Glomerular endothelial cell (primary cell): Measurements from ENCODE around the gene SORD. TPM values are rescaled to one million over a fixed set of nuclear protein-coding genes. Genes with fewer than 3 reads are reported as not detected.

Experiments
- DNase-seq: peaks from one replicate; pipeline ENCODE4 v3.0.0-alpha.2; 2011; ENCODE audit warnings: low read depth, low spot score; ENCODE audit errors: extremely low read depth
- total RNA-seq: library from RNA; depleted of rRNA; stranded (reverse); fragments of >200 nt; gene quantifications from 2 replicates; pipeline ENCODE4 v1.2.3, GENCODE V29; 2015

Gene SORD
- total RNA-seq, 1 donor from 2014 or later: 6.4 TPM

DNA sequence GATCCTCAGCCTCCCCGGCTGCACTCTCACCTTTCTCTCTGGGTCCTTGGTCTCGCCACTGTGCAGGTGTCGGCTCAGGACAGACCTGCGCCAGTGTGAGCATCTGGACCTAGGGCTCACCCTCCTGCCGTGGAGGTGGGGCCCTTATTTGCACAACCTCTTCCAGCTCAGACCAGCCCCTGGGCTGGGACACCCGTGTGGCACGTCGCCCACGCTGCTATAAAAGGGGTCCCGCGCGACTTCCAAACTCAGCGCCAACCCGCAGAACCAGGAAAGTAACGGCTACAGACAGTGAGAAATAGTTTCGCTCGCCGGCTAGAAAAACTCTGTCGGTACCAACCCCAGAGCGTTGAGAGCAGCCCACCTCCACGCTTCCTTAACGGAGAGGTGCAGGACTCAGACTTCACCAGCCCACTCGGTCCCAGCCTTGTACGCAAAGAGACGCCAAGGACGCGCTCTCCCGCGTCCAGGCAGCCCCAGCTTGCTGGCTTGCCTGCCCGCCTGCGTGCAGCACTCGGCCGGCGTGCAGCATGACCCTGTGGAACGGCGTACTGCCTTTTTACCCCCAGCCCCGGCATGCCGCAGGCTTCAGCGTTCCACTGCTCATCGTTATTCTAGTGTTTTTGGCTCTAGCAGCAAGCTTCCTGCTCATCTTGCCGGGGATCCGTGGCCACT is 91.2 kb downstream of the SORD start, which contains the start of the genes DUOX2 and DUOXA2:
DUOX2 (minus strand) TSS at position 97 of the 675 bp plus-strand sequence. CDS start 761 bp downstream, outside the sequence.
DUOXA2 (plus strand) TSS at position 251 of the 675 bp plus-strand sequence; CDS start at position 531, 280 bp downstream.
- no peak for DNase-seq

DNA sequence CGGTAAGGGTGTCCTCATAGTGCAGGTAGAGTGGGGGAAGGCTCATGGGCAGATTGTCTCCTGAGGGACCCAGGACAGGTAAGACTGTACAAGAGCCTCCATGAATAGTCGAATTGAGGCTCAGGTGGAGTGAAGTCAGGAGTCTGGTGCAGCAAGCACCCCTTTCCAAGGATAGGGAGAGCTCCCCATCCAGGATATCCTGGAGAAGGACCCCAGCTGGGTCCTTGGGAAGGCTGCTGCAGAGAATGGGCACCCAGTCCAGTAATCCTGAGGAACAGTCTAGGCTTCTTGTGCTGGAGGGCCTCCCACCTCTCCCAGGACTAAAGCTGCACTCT is 91.7 kb downstream of the SORD start:
- no peak for DNase-seq

DNA sequence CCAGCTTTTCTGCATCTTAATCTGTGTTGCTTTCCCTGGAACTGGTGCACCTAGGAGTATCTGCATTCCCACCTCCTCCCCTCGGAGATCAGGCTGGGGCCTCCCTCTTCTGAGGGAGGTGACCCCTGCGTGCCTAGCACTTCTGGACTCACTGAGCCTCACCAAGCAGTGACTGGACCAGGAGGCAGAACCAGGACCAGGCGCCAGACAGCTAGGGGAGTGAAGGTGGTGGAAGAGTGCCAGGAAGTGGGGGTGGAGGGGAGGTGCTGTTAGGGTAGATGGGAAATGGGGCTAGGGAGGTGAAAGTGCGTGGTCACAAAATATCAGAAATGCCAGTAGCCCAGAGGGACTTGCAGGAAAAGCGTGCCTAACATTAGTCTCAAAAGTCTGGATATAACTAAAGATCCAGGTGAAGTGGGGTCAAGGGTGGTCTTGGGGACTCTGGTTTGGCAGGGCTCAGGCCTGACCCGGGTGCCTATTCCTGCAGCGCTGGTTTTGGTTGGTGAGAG is 92.4 kb downstream of the SORD start:
- no peak for DNase-seq

DNA sequence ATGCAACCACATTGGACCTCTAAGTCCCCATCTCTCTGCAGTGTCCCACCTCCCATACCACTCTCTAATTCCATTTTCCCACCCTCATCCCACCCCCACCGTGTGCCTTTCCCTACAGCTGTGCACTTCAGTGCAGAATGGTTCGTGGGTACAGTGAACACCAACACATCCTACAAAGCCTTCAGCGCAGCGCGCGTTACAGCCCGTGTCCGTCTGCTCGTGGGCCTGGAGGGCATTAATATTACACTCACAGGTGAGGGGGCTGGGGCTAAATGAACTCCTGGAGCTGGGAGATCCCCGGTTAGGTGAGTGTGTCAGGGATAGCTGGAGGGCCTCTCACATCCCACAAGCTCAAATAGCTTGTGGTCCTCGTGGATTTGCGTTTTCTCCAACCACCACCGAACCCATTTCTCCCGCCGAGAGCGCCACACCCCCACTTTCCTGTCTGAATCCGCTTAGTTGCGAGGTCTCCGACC is 93.0 kb downstream of the SORD start:
- no peak for DNase-seq

DNA sequence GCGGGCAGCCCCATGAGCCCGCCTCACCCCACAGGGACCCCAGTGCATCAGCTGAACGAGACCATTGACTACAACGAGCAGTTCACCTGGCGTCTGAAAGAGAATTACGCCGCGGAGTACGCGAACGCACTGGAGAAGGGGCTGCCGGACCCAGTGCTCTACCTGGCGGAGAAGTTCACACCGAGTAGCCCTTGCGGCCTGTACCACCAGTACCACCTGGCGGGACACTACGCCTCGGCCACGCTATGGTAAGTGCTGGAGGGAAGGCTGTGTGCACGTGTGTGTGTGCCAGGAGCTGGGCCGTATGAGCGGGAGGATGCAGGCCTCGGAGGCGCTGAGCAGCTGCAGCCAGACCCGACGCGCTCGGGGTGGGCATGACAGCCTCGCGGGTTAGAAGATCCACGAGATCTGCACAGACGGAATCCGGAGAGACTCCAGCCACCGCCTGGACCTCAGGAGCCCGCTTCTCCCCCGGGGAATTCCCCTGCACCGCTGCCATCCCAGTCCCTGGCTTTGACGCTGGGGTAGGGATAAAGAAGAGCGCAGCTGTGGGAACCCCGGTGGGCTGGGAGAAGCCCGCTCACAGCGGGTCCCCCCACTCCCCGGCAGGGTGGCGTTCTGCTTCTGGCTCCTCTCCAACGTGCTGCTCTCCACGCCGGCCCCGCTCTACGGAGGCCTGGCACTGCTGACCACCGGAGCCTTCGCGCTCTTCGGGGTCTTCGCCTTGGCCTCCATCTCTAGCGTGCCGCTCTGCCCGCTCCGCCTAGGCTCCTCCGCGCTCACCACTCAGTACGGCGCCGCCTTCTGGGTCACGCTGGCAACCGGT is 93.7 kb downstream of the SORD start:
- no peak for DNase-seq

- DNase-seq: no peak
Observed at GRCh38 chr15:45117308-45118130, 94.5 kb downstream of the SORD start.

- DNase-seq: peak; percentile 68
Observed at GRCh38 chr15:45118131-45118588, 95.2 kb downstream of the SORD start.

DNA sequence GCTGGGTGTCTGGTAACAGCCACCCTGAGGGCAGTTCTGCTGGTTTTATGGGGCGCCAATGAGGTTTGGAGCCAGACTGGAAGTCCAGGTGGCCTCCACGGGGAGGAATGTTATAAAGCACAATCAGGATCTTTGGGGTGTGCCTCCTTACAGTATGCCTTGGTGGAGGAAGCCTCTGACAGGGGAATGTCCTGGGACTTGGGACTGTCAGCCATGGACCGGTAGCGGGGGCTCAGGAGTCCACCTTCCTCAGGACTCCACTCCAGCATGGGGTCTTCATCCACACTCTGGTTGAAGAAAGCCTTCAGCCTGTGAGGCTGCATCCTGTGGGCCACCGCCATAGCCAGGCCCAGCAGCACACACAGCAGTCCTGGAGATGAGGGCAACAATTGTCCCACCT is 96.0 kb downstream of the SORD start:
- DNase-seq: no peak

DNA sequence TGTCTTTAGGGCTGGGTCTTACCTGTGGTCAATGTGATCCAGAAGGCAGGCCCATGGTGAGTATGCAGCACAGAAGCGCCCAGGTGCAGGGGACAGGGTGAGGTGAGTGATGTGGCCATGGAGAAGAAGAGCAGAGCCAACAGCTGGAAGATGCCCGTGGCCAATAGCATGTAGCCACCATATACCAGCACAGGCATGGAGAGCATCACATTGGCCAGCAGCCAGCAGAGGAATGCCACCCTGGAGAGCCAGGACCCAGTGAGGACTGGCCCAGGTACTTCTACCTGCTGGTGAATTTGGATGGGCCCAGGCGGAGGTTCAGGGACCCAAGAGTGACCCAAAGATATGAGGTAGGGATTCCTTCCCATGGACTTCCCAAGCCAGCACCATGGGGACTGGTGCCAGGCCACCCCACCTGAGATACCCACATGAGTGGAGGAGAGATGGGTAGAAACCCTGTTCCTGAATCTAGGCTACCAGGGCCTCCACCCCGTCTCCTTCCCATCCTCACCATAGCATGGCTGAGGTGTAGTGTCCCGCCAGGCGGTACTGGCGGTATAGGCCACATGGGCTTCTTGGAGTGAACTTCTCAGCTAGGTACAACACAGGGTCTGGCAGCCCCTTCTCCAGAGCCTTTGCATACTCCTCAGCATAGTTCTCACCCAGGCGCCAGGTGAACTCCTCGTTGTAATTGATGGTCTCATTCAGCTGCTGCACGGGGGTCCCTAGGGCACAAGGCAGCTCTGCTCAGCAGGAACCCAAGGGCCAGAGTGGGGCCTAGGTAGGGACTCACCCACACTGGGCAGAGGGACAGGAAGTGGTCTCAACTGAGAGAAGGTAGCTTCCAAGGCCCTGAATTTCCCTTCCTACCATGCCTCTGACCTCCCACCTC is 97.3 kb downstream of the SORD start:
- DNase-seq: no peak

- DNase-seq: no peak
Observed at GRCh38 chr15:45121020-45121419, 98.0 kb downstream of the SORD start.

- DNase-seq: no peak
Observed at GRCh38 chr15:45121706-45122417, 98.9 kb downstream of the SORD start.

GRCh38 chr15:45122719-45123118 is 99.7 kb downstream of the SORD start:
- DNase-seq: no peak

DNA sequence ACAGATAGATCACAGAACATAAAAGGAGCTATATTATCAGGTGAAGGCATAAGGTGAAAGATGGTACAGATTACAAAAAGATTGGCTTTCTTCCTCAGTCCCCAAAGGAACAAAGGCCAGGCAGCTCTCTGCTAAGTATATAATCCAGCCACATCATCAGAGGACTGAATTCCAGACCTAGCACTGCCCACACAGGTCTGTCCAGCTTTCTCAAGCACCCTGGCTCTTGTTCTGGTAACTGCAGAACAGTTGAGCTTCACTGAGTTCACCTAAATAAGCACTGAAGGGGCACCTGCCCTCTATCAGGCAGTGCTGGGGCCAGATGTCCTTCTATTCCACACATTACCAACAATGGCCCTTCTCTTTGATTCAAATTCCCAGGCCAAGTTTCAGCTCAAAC is 100.4 kb downstream of the SORD start:
- DNase-seq: no peak

DNA sequence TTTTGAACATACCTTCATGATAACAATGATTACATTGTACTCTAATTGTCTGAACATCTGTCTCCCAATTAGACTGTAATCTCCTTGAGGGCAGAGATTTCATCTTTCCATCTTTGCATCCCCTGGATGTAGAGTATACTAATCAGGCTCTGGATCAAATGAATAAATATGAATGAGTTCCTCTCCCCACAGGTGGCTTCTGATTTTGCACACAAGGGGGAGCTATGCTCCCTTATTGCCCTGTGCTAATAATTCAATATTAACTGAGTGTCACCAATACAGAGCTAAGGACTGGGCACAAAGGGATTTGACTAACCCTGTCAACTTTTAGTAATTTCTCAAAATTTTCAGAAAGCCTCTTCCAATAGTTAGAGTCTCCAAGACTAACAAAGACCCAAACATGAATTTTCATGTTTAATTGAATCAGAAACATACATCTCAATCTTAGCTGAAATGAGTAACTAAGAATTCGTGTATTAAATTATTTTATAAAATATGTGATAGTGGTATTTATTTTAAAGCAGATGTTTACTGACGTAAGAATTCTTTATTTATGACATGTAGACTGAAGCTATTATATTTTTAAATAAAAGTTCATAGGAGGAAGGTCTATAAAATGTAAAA is 103.7 kb downstream of the SORD start:
- no peak for DNase-seq

Other genes with a start within 250 kb of the SORD start
- gene TERB2, start 66.5 kb upstream of the SORD start, total RNA-seq: not detected in 2 replicates
- not detected in 2 replicates for gene DUOX2, start 91.0 kb downstream of the SORD start, total RNA-seq
- not detected in 2 replicates for gene DUOXA2, start 91.1 kb downstream of the SORD start, total RNA-seq
- not detected in 2 replicates for gene DUOXA1, start 106.7 kb downstream of the SORD start, total RNA-seq
- gene DUOX1, start 106.8 kb downstream of the SORD start, total RNA-seq: not detected in 2 replicates
- gene SHF, start 164.8 kb downstream of the SORD start, total RNA-seq: 1.9 and 2.8 TPM in 2 replicates
- gene SLC28A2, start 229.0 kb downstream of the SORD start, total RNA-seq: not detected in 2 replicates